CMK (cell line): ENCODE results near the gene CSNK2A1.
"Not testable (repeated sequence)": the region's sequence is repeated elsewhere in the genome, so short reads cannot be mapped to it uniquely, and the experiment has no call there.

Experiments used
- DNase-seq: peaks from one replicate; pipeline ENCODE4 v3.0.0-alpha.2; 2010; ENCODE audit warnings: low read depth

Gene CSNK2A1

GRCh38 chr20:454951-455350, 88.6 kb downstream of the CSNK2A1 start:
- no peak for DNase-seq

DNA sequence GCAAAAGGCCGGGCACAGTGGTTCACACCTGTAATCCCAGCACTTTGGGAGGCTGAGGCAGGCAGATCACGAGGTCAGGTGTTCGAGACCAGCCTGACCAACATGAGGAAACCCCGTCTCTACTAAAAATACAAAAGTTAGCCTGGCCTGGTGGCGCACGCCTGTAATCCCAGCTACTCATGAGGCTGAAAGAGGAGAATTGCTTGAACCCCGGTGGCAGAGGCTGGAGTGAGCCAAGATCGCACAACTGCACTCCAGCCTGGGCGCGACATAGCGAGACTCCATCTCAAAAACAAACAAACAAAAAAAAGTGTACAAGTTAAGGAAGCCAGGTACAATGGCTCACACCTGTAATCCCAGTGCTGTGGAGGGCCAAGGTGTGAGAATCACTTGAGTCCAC, 91.6 kb downstream of the CSNK2A1 start:
- not testable (repeated sequence) for DNase-seq

- DNase-seq = no peak
Measured at GRCh38 chr20:445514-446336, 97.9 kb downstream of the CSNK2A1 start.

DNA sequence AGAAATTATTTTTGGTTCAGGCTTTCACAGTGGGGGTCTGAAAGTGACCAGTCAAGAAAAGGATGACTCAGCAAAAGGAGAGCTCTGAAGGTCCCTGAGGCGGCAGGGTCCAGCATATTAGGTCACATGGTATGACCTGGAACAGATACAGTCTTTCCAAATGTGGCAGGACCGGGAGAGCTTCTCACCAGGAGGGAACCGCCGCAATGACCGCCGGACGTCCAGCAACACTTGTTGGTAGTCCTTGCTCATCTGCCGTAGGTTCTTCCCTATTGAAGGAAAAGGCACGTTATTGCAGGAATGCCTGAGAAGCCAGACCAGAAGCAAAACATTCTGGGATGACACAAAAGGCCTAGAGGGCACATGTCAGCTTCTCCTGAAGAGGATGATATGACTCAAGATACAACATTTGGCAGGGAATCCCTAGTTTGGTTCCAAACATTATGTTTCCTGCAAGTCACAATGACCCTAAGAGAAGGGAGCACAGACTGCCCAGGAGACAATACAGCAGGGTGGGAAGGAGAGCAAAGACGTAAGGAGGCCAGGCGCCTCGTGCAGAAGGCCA, 98.6 kb downstream of the CSNK2A1 start:
- DNase-seq = no peak

DNA sequence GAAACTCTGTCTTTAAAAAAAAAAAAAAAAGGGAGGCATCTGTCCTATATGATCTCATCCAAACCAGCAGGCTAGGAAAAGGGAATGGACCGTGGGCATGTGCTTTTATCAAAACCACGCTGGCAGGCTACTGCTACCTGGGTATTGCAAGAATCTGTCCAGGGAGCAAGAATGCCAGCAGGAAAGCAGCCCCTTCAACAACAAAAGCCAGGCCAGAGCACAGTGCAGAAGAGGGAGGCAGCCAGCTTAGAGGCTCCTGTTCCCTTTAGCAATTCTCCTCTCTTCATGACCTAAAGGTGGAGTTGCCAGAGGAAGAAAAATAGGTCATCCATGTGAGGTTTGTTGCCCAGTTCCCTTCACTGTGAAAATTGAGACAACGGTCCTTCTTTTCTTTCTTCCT, 99.5 kb downstream of the CSNK2A1 start:
- DNase-seq = no peak

DNA sequence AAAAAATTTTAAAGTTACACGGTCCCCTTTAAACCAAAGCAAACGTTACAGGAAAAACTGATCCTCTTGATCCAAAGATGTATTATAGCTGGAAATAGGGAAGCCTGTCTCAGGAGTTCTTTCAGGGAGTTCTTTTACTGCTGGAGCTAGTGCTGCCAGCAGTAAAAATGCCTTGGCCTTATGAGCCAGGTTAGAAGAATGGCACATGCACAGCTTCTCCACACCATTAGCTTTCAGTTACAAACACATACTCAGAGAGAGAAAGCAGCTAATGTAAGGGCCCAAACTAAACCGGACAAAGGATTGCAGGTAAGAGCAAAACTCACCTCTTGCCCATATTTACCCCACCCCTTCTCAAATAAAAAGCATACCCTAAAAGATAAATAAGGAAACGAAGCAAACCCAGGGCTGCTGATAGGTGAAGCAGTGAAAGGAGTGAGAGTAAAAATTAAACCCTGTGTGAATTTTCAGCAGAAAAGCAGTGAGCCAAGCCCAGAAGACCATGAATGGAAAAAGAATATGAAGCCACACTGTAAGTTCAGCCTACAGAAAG, 100.3 kb downstream of the CSNK2A1 start:
- DNase-seq = no peak

GRCh38 chr20:440636-441035, 103.0 kb downstream of the CSNK2A1 start:
- no peak for DNase-seq

DNA sequence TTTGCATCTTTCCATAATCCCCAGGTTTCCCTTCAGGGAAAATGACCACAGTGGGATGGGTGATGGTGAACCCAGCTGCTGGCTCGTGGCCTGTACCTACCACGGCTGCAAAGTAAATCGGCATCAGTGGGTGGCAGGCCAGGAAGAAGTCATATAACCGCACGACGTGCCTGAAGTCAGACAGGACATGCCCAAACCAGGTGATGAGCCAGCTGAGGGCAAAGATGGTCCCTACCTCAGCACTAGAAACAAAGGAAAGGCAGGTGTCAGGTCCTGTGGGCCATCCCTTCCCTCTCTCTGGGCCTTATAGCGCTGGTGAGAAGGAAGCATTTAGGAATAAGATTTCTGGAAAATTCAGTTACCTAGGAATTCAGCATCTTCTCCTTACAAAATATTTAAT, 103.4 kb downstream of the CSNK2A1 start:
- no peak for DNase-seq

DNA sequence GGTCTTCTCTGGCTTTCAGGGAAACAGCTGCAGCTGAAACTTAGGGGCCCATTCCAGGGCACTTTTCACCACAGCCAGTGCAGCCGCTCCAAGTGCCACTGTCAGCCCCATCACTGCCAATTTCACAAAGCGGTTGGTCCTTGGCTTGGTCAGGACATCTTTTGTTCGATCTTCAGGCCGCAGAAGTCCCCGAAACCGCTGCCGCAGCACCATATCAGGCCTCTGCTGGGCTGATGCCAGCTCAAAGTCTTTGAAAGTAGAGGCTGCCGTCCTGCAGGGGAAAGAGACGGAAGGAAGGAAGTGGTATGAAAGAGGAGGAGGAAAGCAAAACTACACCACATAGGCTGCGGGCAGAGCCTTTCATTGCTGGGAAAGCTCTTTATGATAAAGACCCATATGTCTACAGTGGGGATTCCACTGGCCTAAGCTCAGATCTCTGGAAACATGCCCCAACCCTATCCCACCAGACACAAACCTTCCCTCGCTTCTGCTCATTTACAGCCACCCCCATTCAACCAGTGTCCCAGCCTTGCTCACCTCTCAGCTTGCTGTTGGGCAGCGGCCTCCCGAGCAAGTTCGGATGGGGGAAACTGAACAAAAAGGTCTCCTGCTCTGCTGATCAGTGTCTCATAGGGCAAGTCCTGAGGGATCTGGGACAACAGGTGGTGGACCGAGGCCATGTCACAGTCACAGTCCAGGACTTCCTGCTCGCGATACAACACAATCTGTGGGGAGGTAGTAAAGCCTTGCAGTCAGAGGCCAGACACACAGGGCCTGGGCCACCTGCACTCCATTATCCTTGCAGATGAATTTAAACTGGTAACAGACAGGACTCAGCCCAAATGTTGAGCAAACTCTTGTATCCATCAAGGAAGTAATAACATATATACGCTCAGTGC, 104.8 kb downstream of the CSNK2A1 start:
- DNase-seq = peak; percentile 96

DNA sequence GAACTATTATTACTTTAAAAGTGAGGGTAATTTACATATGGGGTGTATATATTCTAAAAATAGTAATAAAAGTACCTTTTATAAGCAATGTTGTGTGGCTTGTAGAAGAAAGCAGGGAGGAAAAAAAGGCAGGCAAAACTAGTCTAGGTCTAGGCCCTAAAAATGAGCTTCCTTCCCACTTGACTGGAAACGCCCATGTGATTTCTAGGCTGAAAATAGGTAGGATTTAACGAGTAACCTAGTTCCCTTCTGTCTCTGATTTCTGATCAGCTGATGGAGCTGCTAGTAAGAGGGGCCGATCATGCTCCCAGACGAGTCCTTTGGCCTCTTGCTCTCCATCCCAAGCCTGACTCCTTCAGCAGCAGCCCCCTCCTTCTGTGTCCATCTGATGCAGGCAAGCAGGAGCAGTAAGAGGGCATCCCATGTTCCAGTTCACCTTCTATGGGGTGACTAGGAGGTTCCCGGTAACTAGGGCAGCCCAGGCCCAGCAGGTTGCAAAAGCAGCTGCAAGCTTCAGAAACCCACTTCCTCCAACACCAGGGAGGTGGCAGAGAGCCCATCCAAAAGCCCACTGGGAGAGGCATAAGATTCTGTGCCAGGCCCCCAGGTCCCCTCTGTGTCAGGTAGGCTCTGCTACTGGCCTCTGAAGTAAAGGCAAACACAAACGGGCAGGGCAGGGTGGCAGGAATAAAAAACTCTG, 105.7 kb downstream of the CSNK2A1 start:
- no peak for DNase-seq

- no peak for DNase-seq
Measured at GRCh38 chr20:436476-436875, 107.1 kb downstream of the CSNK2A1 start.

GRCh38 chr20:435558-435957, 108.0 kb downstream of the CSNK2A1 start:
- no peak for DNase-seq

DNA sequence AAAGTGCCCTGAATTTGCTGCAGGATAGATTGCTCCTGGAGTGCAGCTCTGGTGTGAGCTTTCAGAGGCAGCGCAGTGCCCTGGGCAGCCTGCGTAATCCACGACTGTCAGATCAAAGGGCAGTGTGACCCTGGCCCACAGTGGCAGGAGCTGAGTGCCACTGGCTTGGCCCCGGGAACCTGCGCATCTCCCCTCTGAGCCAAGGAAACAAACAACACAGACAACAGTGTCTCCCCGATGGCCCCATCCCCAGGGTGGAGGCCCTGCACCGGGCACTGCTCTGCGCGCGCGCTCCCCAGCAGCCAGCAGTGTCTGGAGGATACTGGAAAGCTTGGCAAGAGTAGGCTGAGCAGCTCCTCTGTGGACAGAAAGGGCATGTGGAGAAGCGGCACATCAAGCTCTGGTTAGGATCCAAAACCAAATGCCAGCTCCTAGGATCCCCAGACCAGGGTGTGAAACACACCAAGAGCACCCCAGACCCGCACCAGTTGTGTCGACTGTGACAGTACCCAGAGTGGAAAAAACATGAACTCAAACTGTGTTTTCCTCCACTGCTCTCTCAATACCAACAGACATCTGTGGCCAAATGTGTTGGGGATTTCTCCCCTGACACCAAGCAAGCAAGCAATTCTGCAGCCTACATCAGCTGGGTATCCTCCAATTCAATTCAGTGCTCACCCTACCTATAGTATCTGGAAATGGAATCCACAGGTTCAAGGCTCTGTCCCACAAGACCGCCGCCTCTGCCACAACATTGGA, 108.8 kb downstream of the CSNK2A1 start:
- DNase-seq = no peak

GRCh38 chr20:434221-434620, 109.4 kb downstream of the CSNK2A1 start:
- DNase-seq = no peak

DNA sequence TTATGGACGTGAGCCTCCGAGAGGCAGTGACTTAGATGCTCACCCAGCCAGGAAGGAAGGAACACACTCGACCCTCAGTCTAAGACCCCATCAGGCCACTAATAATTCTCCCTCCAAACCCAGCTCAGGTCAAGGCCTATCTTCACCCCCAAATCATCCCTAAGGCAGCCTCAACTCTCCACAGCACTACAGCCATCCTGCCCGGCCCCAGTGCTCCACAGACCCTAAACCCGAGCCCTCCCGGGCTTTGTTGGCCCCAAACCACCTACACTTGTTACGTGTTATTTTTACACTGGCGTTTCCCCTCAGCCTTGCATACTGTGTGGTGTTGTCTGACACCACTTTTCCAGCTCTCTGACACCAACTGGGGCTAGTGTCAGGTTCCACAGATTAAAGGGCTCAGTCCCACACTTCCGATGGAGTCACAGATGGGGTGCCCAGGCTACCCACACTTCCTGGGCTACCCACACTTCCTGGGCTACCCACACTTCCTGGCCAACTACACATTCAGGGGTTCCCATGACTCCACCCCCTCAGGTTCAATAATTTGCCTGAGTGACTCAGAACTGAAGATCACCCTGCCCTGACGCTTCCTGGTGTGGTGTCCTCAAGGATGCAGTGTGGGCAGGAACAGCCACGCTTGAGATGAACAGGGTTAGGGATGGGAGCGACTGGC, 110.2 kb downstream of the CSNK2A1 start:
- DNase-seq = no peak

GRCh38 chr20:432677-433299, 110.8 kb downstream of the CSNK2A1 start:
- no peak for DNase-seq

- DNase-seq = no peak
Measured at GRCh38 chr20:432208-432607, 111.4 kb downstream of the CSNK2A1 start.

- DNase-seq = peak; percentile 67
Measured at GRCh38 chr20:431012-431904, 112.3 kb downstream of the CSNK2A1 start.
